ENCODE measurements around the gene H19.

Gene H19

GRCh38 chr11:2035382-2035781, 37.7 kb upstream of the H19 start:
- H3K4me3 ChIP-seq (ENCODE audit: severe bottlenecking) = no peak overlapping the region
- no peaks in the 10 kb centered on the region for H3K36me3 ChIP-seq (ENCODE audit: low read depth)
- no peak for ATAC-seq (ENCODE audit: low read depth)
- H3K27ac ChIP-seq (ENCODE audit: poor library complexity, severe bottlenecking) = no peak overlapping the region
- DNase-seq (ENCODE audit: low spot score) = no peak
- H3K4me1 ChIP-seq (ENCODE audit: insufficient read depth, poor library complexity, severe bottlenecking) = no peaks in the 10 kb centered on the region
- no peaks in the 10 kb centered on the region for H3K27me3 ChIP-seq (ENCODE audit: insufficient read depth, poor library complexity, severe bottlenecking)
- no peaks in the 10 kb centered on the region for H3K9me3 ChIP-seq (ENCODE audit: severe bottlenecking)
- TF ChIP-seq CTCF (IDR thresholded peaks at IDR 0.05; ENCODE audit: poor library complexity, severe bottlenecking) = no peak

GRCh38 chr11:2031058-2031457, 33.4 kb upstream of the H19 start:
- TF ChIP-seq CTCF (IDR thresholded peaks at IDR 0.05; ENCODE audit: poor library complexity, severe bottlenecking) = no peak
- H3K4me1 ChIP-seq (ENCODE audit: insufficient read depth, poor library complexity, severe bottlenecking) = no peaks in the 10 kb centered on the region
- no peaks in the 10 kb centered on the region for H3K9me3 ChIP-seq (ENCODE audit: severe bottlenecking)
- no peak for DNase-seq (ENCODE audit: low spot score)
- no peak overlapping the region for H3K4me3 ChIP-seq (ENCODE audit: severe bottlenecking)
- ATAC-seq (ENCODE audit: low read depth) = no peak
- H3K27me3 ChIP-seq (ENCODE audit: insufficient read depth, poor library complexity, severe bottlenecking) = no peaks in the 10 kb centered on the region
- no peak overlapping the region for H3K27ac ChIP-seq (ENCODE audit: poor library complexity, severe bottlenecking)
- H3K36me3 ChIP-seq (ENCODE audit: low read depth) = no peaks in the 10 kb centered on the region

- no peaks in the 10 kb centered on the region for H3K27me3 ChIP-seq (ENCODE audit: insufficient read depth, poor library complexity, severe bottlenecking)
- H3K36me3 ChIP-seq (ENCODE audit: low read depth) = no peaks in the 10 kb centered on the region
- ATAC-seq (ENCODE audit: low read depth) = no peak
- no peak for TF ChIP-seq CTCF (IDR thresholded peaks at IDR 0.05; ENCODE audit: poor library complexity, severe bottlenecking)
- no peak overlapping the region for H3K4me3 ChIP-seq (ENCODE audit: severe bottlenecking)
- H3K9me3 ChIP-seq (ENCODE audit: severe bottlenecking) = no peaks in the 10 kb centered on the region
- H3K27ac ChIP-seq (ENCODE audit: poor library complexity, severe bottlenecking) = no peak overlapping the region
- no peaks in the 10 kb centered on the region for H3K4me1 ChIP-seq (ENCODE audit: insufficient read depth, poor library complexity, severe bottlenecking)
- DNase-seq (ENCODE audit: low spot score) = no peak
Measured at GRCh38 chr11:2027708-2028107, 30.1 kb upstream of the H19 start.

- DNase-seq (ENCODE audit: low spot score) (no peak), ATAC-seq (ENCODE audit: low read depth) (no peak)
- Histone ChIP-seq H3K4me1 (ENCODE audit: insufficient read depth, poor library complexity, severe bottlenecking) (no peaks in the 10 kb centered on the region), H3K36me3 (ENCODE audit: low read depth) (no peaks in the 10 kb centered on the region), H3K27ac (ENCODE audit: poor library complexity, severe bottlenecking) (no peak overlapping the region), H3K27me3 (ENCODE audit: insufficient read depth, poor library complexity, severe bottlenecking) (no peaks in the 10 kb centered on the region), H3K9me3 (ENCODE audit: severe bottlenecking) (no peaks in the 10 kb centered on the region), H3K4me3 (ENCODE audit: severe bottlenecking) (no peak overlapping the region)
- no peak for TF ChIP-seq CTCF (IDR thresholded peaks at IDR 0.05; ENCODE audit: poor library complexity, severe bottlenecking)
Measured at GRCh38 chr11:2015025-2015424, 17.4 kb upstream of the H19 start.

- H3K27me3 ChIP-seq (ENCODE audit: insufficient read depth, poor library complexity, severe bottlenecking) = no peaks in the 10 kb centered on the region
- ATAC-seq (ENCODE audit: low read depth) = no peak
- no peak overlapping the region for H3K4me3 ChIP-seq (ENCODE audit: severe bottlenecking)
- no peak overlapping the region for H3K27ac ChIP-seq (ENCODE audit: poor library complexity, severe bottlenecking)
- DNase-seq (ENCODE audit: low spot score) = no peak
- no peaks in the 10 kb centered on the region for H3K36me3 ChIP-seq (ENCODE audit: low read depth)
- H3K9me3 ChIP-seq (ENCODE audit: severe bottlenecking) = no peaks in the 10 kb centered on the region
- no peak for TF ChIP-seq CTCF (IDR thresholded peaks at IDR 0.05; ENCODE audit: poor library complexity, severe bottlenecking)
- H3K4me1 ChIP-seq (ENCODE audit: insufficient read depth, poor library complexity, severe bottlenecking) = no peaks in the 10 kb centered on the region
Measured at GRCh38 chr11:2012440-2012839, 14.8 kb upstream of the H19 start.
